GM19351 (cell line): ENCODE measurements around the gene GMPPA.
A peak's percentile ranks its signal among the peaks of the same experiment; 100 is the strongest.

Experiments
- ATAC-seq: cut with Tn5 transposase; IDR thresholded peaks from one replicate; pipeline ENCODE4 v1.9.1; 2021; ENCODE audit warnings: mild to moderate bottlenecking, moderate library complexity; ENCODE audit not compliant: unreplicated experiment

The GMPPA gene

DNA sequence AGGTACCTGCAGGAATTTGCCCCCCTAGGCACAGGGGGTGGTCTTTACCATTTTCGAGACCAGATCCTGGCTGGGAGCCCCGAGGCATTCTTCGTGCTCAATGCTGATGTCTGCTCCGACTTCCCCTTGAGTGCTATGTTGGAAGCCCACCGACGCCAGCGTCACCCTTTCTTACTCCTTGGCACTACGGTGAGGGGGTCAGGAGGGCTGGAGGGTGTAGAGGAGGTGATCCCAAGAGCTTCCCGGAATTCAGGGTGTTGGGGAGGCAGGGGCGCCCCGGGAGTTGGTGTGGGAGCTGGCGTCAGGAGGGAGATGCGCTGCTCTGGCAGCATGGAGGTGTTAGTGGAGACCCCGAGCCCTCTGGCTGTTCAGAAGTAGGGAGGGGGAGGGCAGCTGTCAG is 3.2 kb downstream of the GMPPA start:
- ATAC-seq: no peak

DNA sequence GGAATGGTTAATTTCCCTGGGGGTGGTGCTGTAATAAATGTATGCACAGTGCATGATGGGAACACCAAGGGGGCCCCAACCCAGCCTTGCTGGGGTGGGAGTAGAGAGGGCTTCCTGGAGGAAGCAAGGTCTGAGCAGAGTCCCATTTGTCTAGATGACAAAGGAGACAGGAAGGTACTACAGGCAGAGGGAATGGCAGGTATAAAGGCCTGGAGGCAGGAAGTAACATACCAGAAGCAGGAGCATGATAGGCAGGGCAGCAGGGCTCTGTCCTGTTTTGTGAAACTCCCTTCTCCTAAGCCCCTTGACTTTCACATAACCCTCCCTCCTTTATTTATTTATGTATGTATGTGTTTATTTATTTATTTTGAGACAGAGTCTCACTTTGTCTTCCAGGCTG is 3.9 kb downstream of the GMPPA start:
- ATAC-seq: no peak

DNA sequence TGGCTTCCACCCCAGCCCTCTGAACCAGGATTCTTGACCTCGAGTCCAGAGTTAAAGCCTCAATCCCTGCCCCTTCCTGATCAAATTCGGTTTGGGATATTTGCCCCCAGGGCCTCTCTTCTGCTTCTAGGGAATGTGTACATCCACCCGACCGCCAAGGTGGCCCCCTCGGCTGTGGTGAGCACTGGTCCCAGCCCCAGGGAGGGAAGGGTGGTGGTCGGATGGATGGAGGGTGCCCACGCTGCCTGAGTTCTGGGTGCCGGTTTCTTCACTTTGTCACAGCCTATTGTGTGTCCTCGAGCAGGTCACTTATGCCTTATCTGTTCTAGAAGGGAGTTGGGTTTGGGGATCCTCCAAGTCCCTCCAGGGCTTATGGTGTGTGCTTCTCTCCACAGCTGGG is 6.9 kb downstream of the GMPPA start:
- no peak for ATAC-seq

DNA sequence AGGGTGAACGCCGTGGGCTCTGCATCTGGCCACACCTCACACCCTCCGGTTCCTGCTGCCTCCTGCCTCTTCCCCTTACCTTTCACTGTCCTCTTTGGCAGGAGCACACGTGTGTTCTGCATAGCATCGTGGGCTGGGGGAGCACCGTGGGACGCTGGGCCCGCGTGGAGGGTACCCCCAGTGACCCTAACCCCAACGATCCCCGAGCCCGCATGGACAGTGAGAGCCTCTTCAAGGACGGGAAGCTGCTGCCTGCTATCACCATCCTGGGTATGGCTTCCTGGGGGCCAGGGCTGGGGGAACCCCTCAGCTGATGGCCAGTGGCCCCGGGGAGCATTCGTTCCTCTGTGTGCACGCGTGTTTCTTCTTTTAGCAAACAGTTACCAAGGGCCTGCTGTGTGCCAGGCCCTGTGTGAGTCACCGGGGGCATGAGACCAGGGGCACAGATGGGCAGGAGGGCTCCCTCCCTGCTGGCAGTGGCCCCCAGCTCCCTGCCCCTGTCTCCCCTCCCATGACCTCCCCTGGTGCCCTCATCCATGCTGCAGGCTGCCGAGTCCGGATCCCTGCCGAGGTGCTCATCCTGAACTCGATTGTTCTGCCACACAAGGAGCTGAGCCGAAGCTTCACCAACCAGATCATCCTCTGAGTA is 7.6 kb downstream of the GMPPA start:
- no peak for ATAC-seq

DNA sequence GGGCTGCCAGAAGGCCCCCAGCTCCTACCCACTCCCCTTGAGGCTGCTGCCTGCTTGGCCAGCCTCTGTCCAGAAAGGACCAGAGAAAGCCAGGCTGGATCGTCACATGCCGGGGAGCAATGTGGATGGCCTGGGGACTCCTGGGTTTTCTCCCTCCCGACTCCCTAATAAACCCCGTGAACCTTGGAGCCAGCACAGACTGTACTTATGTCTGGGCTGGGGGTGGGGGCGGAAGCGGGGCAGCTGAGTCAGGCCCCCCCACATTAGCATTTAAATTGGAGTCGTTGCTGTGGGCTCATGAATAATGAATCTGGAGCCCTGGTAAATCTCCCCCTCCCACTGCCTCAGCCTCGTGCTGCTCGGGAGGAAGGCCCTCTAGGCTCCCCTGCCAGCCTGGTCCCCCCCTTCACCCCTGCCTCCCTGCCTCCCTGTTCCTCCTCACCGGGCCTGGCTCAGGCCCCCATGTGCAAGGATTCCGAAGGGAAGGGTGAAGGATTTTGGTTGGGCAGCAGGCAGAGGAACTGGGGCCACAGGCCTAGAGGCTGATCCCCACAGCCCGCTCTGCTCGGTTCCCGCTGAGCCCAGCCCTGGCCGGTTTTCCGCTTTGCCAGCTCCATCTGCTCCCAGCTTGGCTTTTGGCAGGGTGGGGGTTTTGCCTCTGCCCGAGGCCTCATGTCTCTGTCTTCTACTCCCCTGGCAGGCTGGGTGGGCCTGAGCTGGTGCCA is 8.3 kb downstream of the GMPPA start:
- no peak for ATAC-seq

DNA sequence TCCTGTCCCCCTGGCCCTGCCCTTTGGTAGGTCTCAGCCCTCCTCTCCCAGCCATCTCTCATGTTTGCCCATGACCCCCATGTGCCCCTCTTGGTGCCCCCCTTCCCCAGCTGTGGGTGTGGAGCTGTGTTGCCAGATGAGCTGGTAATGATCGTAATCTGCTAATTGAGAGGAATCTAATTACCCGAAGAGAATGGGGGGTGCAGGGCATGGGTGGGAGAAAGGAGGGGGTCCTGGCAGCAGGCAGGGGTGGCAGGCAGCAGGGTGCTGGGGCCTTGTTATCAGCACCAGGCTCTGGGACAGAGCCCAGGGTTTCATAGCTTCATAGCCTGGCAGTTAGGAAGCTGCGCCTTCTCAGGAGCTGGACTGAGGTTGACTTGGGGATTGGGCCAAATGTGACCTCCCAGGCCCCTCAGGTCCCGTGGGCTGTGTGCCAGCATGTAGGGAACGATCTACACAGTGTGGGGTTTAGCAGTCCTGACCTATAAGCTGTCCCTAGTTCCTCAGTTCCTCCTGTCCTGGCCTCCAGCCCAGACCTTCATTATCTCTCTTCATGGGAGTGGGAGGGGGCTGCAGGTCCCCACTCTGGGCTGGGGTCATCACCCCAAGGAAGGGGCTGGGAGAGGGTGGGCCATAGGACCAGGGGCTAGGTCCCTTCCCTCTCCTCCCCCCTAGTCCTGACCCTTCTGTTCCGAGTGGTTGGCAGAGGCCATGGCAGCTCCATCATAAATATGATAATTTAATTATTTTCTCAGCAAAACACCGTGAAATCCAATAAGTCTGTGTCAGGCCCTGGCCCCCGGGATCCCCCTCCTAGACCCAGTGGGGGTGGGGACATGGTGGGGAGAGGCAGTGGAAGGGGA is 9.1 kb downstream of the GMPPA start:
- no peak for ATAC-seq

DNA sequence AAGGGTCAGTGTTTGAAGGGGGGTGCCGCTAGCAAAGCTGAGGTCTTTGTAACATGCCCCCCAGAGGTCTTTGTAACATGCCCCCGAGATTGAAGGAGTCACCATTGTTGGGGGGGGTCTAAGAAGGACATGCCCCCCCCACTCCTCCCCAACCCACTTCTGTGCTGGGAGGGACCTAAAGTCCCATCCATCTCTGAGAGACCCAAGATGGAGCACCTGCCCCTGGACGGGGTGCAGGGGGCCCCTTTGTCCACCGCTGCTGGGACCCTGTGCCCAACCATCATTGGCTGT is 9.7 kb downstream of the GMPPA start:
- no peak for ATAC-seq

DNA sequence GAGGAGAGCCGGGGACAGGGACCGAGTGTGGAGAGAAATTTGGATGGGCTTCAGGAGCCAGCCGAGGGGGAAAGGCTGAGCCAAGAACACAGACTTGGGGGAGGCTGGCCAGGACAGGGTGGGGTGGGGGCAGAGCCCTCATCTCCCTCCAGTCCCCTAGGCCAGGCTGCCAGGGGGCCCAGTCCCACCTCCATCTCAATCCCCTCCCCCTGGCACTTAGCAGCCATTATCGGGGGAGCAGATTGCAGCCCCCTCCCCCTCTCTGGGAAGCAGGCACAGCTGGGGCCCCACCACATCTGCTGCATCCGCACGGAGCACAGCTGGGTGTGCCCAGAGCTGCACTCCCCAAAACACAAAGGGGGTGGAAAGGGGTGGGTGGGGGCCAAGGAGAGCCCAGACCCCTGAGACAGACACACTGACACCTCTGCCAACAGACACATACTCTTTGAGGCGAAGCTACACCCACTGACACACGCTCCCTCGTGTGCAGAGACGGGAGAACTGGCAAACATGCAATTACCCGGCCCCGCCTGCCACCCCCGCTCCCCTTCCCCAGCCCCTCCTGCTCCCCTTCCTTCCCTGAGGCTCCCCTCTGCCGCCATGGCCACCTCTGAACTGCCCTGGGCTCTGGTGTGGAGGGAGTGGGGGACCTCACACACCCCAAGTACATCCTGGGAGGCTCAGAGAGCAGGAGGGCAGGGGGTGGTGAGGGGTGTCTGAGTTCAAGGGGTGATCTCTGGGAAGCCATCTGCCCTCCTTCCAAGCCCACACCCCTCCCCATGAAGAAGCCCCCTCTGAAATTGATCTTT is 10.5 kb downstream of the GMPPA start:
- peak; percentile 26 for ATAC-seq

DNA sequence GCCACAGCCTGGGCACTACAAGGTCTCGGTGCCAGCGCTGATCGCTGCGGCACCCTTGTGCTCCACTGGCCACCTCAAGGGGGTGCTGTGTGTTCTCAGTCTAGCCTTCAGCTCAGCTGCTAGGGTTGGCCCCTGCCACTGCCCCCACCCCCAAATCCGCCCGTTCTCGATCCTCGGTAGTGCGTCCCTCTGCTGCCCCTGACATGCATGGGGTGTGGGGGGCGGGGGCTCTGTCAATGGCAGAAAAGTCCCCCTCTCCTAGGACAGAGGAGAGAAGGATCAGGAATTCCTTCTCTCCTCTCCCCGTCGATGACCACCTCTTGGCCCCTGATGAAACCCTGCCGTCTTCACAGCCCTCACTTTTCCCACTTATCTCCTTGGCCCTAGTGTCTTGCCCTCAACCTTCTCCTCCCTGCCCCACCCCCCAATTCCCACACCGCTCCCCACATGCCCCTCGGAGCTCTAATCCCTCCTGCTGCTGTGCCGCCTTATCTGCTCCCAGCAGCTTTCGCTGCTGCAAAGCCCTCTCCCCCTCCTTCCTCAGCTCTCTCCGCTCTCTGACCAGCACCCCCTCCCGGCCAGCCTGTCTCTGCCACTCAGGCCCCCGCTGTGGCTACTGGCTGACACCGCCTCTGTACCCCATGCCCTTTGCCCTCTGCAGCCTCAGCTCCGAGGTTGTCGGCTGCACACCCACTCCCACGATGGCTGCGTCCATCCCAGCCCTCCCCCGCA is 11.3 kb downstream of the GMPPA start:
- ATAC-seq: peak; percentile 81

DNA sequence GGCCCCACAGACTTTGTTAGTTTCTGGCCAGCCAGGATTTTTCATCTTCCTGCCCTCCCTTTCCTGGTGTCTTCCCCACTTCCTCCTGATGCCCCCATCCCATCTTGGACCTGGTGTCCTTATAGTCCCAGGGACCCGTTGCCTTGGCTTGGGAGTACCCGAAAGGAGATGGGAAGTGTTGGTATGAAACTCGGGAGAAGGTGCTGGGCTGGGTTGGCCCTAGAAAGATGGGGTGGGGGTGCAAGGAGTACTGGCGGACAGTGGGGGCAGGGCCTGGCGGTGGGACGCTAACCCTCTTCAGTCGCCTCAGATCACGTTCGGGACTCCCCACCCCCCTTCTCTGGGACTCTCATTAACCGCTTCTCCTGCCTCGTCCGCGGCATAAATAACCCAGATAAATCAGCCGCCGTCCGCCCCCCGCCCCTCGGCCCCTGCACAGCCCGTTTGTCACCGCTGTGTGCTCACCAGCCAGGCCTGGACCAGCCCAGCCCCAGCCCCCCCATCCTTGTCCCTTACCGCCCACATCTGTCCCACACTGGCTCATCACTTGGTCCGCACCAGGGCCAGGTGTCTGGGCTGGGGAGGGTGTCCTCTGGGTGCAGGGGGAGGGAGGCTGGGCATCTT is 11.9 kb downstream of the GMPPA start:
- no peak for ATAC-seq

DNA sequence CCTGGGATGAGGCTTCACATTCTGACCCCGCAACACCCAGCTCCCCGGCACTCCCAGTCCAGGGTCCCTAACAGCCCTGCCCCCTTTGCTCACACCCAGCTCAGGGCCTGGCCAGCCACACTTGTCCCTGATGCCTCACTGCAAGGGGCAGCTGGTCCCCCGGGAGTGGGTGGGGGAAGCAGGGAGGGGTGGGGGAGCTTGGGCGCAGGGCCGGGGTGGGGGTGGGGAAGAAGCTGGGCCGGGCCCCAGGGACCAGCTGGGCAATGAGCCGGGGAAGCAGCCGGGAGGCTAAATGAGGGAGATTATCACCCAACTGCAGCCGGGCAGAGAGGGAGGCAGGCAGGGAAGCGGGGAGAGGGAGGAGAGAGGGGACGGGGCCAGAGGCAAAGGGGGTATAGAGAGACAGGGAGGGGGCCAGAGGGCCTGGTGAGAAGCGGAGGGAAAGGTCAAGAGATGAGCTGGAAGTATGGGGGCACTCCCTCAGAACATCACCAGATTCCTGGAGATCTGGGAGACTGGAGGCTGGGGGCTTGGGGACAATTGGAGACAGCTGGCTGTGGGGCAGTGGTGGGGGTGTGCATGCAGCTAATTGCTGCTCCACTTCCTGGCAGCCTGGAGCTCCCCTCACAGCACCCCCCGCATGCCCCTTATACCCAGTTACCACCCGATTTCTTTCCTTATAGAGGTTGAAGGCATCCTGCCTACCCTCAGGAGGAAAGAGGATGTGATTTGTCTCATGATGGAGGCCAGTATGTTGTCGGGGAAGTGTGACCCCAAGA is 13.0 kb downstream of the GMPPA start:
- ATAC-seq: no peak

DNA sequence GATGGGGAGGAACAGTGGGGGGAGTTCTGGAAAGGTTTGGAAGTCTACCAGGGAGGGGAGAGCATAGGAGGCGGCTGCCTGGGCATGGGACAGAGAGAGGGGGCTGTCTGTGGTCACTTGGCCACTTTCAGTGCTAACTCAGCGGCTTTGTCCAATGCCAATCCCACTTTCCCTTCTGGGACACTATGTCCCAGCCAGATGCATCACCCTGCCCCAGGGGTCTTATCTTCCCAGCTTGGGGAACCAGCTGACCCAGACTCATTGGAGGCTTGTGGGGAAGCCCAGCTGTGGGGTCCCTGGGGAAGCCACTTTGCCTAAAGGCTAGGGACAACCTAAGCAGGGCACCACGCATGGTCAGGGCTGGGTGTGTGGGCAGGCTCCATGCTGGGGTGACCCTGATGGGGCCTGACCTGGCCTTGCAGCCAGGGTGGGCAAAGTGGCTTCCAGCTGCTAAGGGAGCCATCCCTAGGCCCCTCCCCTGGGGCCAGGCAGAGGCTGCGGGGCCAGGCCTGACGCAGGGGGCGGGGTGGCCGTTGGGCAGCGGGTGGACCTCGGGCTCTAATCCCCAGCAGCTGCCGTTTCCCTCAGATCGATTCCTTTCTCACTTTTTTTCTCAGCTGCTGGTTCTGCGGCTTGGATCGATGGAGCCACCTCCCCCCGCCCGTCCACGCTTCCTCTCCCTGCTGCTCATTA is 14.0 kb downstream of the GMPPA start:
- no peak for ATAC-seq

DNA sequence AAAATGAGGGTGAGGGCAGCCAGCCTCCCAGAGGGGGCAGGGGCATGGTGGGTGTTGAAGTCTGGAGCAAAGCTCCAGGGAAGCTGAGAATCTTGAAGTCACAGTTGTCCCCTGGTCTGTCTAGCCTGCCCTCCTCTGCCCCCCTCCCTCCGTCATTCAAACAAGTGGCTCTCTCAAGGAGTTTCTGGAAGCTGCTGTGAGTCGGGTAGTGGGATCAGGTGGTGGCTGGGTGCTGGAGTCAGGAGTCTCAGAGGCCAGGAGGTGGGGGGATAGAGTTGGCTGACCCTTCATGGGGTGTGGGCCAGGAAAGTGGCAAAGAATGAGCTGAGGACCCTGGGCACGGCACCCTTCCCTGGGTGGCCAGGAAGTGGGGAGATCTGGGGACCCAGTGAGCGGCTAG is 15.1 kb downstream of the GMPPA start:
- ATAC-seq: no peak

DNA sequence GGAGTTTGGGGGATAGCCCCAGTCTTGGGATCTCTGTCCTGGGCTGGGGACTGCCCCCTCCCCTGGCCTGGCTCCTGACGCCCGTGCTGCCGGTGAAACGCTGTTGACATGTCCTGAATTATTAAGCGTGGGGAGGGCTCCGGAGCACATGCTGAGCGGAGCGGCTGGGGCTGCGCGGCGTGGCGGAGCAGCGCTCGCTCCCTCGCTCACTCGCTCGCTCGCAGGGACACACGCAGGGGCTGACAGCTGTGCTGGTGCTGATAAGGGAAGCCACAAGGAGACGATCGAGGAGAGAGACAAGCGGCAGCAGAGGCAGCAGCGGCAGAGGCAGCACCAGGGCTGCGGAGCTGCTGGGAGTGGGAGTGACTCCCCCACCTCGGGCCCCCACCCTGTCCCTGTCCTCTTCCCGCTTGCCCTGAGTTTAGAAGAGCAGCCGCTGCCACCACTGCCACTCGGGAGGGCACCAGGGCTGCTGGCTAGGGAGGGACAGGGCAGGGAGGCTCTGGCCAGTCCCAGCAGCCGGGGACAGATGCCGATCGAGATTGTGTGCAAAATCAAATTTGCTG is 15.6 kb downstream of the GMPPA start, which contains the start of gene ASIC4:
TSS of gene ASIC4 (plus strand) at position 287 of the 566 bp plus-strand sequence. CDS start at position 530, 243 bp downstream.
- ATAC-seq: no peak

DNA sequence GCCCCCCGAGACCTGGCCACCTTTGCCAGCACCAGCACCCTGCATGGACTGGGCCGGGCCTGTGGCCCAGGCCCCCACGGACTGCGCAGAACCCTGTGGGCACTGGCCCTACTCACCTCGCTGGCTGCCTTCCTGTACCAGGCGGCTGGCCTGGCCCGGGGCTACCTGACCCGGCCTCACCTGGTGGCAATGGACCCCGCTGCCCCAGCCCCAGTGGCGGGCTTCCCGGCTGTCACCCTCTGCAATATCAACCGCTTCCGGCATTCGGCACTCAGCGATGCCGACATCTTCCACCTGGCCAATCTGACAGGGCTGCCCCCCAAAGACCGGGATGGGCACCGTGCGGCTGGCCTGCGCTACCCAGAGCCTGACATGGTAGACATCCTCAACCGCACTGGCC is 16.1 kb downstream of the GMPPA start:
- ATAC-seq: no peak

DNA sequence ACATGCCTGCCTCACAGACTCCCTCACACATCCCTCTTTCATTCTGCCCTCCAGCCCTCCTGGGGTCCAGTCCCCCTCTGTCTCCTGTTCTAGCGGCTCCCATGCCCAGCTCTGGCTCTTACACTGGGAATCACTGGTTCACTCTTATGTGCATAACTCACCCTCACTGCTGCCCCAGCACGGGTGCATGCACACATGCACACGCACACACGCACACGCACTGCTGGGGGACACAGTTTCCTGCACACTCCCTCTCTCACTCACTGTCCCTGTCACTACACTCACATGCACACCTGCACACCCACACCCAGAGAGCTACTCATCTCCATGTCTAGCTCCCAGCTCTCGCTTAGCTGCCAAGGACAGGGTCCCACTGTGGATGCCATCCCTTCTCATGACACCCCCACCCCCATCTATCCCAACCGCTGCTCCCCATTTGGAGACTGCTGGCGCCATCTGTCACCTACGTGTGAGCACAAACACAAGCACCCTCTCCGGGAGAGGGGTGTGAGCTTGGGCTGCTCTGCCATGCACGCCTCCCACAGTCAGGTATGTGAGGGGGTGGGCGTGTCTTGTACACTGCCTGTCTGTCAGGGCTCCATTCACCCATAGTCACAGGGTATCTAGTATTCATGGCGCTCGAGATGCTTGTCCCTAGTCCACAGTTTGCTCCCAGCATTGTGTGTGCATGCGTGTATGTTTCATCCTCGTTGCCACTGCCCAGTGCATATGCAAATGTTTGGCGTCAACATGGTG is 17.4 kb downstream of the GMPPA start:
- no peak for ATAC-seq

DNA sequence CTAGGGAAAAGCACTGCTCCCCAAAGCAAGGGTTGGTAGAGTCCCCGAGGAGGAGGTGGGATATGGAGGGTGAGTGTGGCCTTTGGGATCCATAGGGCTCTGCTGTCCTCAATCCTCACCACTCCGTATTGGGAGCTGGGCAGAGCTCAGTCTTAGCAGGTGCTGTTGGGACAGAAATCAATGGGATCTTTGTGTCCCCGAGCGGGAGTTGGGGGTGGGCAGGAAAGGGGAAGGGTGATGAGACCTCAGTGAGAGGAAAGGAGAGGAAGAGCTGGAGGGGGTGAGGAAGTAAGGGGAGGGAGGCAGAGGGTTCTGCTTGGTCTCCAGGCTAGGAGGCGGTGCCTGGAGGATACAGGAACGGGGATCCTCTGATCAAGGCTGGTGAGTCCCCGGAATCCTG is 18.2 kb downstream of the GMPPA start:
- ATAC-seq: no peak
